Keratinocyte (primary cell): Measurements from ENCODE around the gene LCT. TPM values are rescaled to one million over a fixed set of nuclear protein-coding genes. Genes with fewer than 3 reads are reported as not detected.

Source experiments
- DNase-seq: peaks from one replicate; pipeline ENCODE4 v3.0.0-alpha.2; 2011; ENCODE audit warnings: low read depth, missing footprints, low spot score
- FAIRE-seq: peaks from 2 replicates; lab custom pipeline; 2011; peaks lifted over from hg19 to GRCh38; lab: Jason Lieb, UNC
- H2AFZ ChIP-seq: 2 replicates; pipeline ENCODE4 v1.6.0; 2012; ENCODE audit warnings: low read length, control low read depth, inconsistent platforms; ENCODE audit not compliant: control insufficient read depth
- H3K27ac ChIP-seq: 2 replicates; pipeline ENCODE4 v1.5.1; 2011; ENCODE audit warnings: low read length; ENCODE audit not compliant: control insufficient read depth, insufficient read depth
- H3K27me3 ChIP-seq: 3 replicates; pipeline ENCODE4 v1.6.0; 2011; ENCODE audit warnings: low read length; ENCODE audit not compliant: control insufficient read depth, insufficient read depth; ENCODE audit errors: extremely low read depth
- H3K36me3 ChIP-seq, 2 experiments: 2 replicates in 1 of 2; 3 replicates in 1 of 2; pipeline ENCODE4 v1.5.1; 2011; ENCODE audit warnings: low read length in 2 of 2, mild to moderate bottlenecking in 1 of 2; ENCODE audit not compliant: control insufficient read depth in 2 of 2, insufficient read depth in 2 of 2; ENCODE audit errors: extremely low read depth in 1 of 2
- H3K4me1 ChIP-seq: 3 replicates; pipeline ENCODE4 v1.5.1; 2011; ENCODE audit warnings: low read length; ENCODE audit not compliant: control insufficient read depth, insufficient read depth; ENCODE audit errors: extremely low read depth
- H3K4me2 ChIP-seq: 3 replicates; pipeline ENCODE4 v1.6.0; 2011; ENCODE audit warnings: low read depth, low read length; ENCODE audit not compliant: control insufficient read depth, insufficient read depth; ENCODE audit errors: extremely low read depth
- H3K4me3 ChIP-seq, 3 experiments: fragments of 200-600 bp in 1 of 3; sonication (generic) in 1 of 3; 2 replicates in 2 of 3; 3 replicates in 1 of 3; pipeline ENCODE4 v1.5.1; 2011 to 2016; ENCODE audit warnings: low read length in 3 of 3, mild to moderate bottlenecking in 3 of 3, control low read depth in 2 of 3, inconsistent platforms in 1 of 3, low read depth in 1 of 3, mixed read lengths in 1 of 3, mixed run types in 1 of 3, moderate library complexity in 1 of 3; ENCODE audit not compliant: control insufficient read depth in 2 of 3, insufficient read depth in 2 of 3; ENCODE audit errors: extremely low read depth in 1 of 3
- H3K79me2 ChIP-seq: 2 replicates; pipeline ENCODE4 v1.6.0; 2012; ENCODE audit warnings: low read length; ENCODE audit not compliant: control insufficient read depth, insufficient read depth
- H3K9ac ChIP-seq: 3 replicates; pipeline ENCODE4 v1.6.0; 2011; ENCODE audit warnings: low read length; ENCODE audit not compliant: control insufficient read depth, insufficient read depth; ENCODE audit errors: extremely low read depth
- H3K9me1 ChIP-seq: 3 replicates; pipeline ENCODE4 v1.6.0; 2011; ENCODE audit warnings: low read length; ENCODE audit not compliant: control insufficient read depth, insufficient read depth; ENCODE audit errors: extremely low read depth
- H3K9me3 ChIP-seq: 2 replicates; pipeline ENCODE4 v1.5.1; 2012; ENCODE audit warnings: low read depth, low read length; ENCODE audit not compliant: control insufficient read depth
- H4K20me1 ChIP-seq: 3 replicates; pipeline ENCODE4 v1.6.0; 2011; ENCODE audit warnings: low read length; ENCODE audit not compliant: control insufficient read depth, insufficient read depth; ENCODE audit errors: extremely low read depth
- CTCF ChIP-seq, 3 experiments: IDR thresholded peaks in 1 of 3; conservative IDR thresholded peaks in 1 of 3; optimal IDR thresholded peaks in 1 of 3; 2 replicates in 2 of 3; 3 replicates in 1 of 3; pipeline versions ENCODE3 to v1.5.1; 2011; ENCODE audit warnings: low read length in 3 of 3, mild to moderate bottlenecking in 3 of 3, moderate library complexity in 2 of 3, control low read depth in 1 of 3, inconsistent platforms in 1 of 3; ENCODE audit not compliant: insufficient read depth in 2 of 3; ENCODE audit errors: extremely low read depth in 1 of 3
- EZH2 ChIP-seq: IDR thresholded peaks from one replicate; pipeline ENCODE4 v1.6.1; 2012; ENCODE audit warnings: inconsistent platforms, mild to moderate bottlenecking, low read length, moderate library complexity
- dilution Hi-C: fragments of 300-500 bp; cut with MboI; formaldehyde crosslinking; loops from one replicate; pipeline ENCODE4 v1.7.0; 2020; ENCODE audit warnings: low sequenced_read_pairs; ENCODE audit not compliant: extremely low pct_ligation_motif_present
- polyA plus RNA-seq, 5 experiments: library from polyadenylated mRNA; depleted of rRNA in 3 of 5; stranded (reverse) in 3 of 5; stranded (forward) in 1 of 5; unstranded in 1 of 5; fragments of >200 nt; gene quantifications; 1 replicate in 1 of 5; 2 replicates in 3 of 5; 3 replicates in 1 of 5; pipeline versions ENCODE4 v1.2.1 to v1.2.3, GENCODE V29; 2011 to 2012; ENCODE audit warnings: missing spikeins in 2 of 5, low read depth in 1 of 5, low replicate concordance in 1 of 5

The LCT gene
- polyA plus RNA-seq, 1 donor (not counting 4 experiments of a cell fraction or from before 2014, with no cell fraction given): 0.01 TPM

- Histone ChIP-seq H3K4me3 (no peak overlapping the region), H3K9ac (no peak overlapping the region), H4K20me1 (no peaks in the 10 kb centered on the region), H3K9me1 (no peaks in the 10 kb centered on the region), H3K9me3 (no peaks in the 10 kb centered on the region), H3K4me2 (no peak overlapping the region), H3K79me2 (no peaks in the 10 kb centered on the region), H3K36me3 (peaks cover 0 to 3% of the 10 kb centered on the region in 2 experiments), H3K27me3 (no peaks in the 10 kb centered on the region), H3K27ac (no peak overlapping the region), H3K4me1 (no peaks in the 10 kb centered on the region), H2AFZ (no peak overlapping the region)
- dilution Hi-C loops: no loop called here
- TF ChIP-seq EZH2 (no peak), CTCF (optimal IDR thresholded peaks at IDR 0.05 in 1 of 3, IDR thresholded peaks at IDR 0.05 in 1 of 3, conservative IDR thresholded peaks at IDR 0.05 in 1 of 3; ENCODE audit: extremely low read depth in 1 of 3, insufficient read depth in 2 of 3, low read length in 3 of 3) (no peak)
- no peak for FAIRE-seq
- no peak for DNase-seq
Measured at GRCh38 chr2:135840601-135841000, 3.6 kb upstream of the LCT start.

GRCh38 chr2:135839713-135840112, 2.7 kb upstream of the LCT start:
- no peak overlapping the region for H2AFZ ChIP-seq
- H3K4me1 ChIP-seq: no peaks in the 10 kb centered on the region
- no peaks in the 10 kb centered on the region for H4K20me1 ChIP-seq
- H3K9me3 ChIP-seq: no peaks in the 10 kb centered on the region
- no peak for TF ChIP-seq EZH2
- TF ChIP-seq CTCF (optimal IDR thresholded peaks at IDR 0.05 in 1 of 3, IDR thresholded peaks at IDR 0.05 in 1 of 3, conservative IDR thresholded peaks at IDR 0.05 in 1 of 3; ENCODE audit: extremely low read depth in 1 of 3, insufficient read depth in 2 of 3, low read length in 3 of 3): no peak
- DNase-seq (no peak), FAIRE-seq (no peak)
- H3K27ac ChIP-seq: no peak overlapping the region
- no peaks in the 10 kb centered on the region for H3K79me2 ChIP-seq
- no peak overlapping the region for H3K4me3 ChIP-seq
- dilution Hi-C loops: no loop called here
- H3K27me3 ChIP-seq: no peaks in the 10 kb centered on the region
- no peak overlapping the region for H3K9ac ChIP-seq
- peaks cover 0 to 3% of the 10 kb centered on the region in 2 experiments for H3K36me3 ChIP-seq
- H3K9me1 ChIP-seq: no peaks in the 10 kb centered on the region
- no peak overlapping the region for H3K4me2 ChIP-seq
